Esophagus squamous epithelium (tissue), 5 donors: Measurements from ENCODE around the gene PICK1. TPM values are rescaled to one million over a fixed set of nuclear protein-coding genes. Genes with fewer than 3 reads are reported as not detected.

Source experiments
- DNase-seq: peaks from one replicate; lab custom pipeline; 2025; lab: John Stamatoyannopoulos, UW
- H3K27ac ChIP-seq, 4 donors: fragments of 200-600 bp; sonication (generic); one replicate each; pipeline ENCODE4 v1.5.1; 2016 to 2019; ENCODE audit warnings: mild to moderate bottlenecking in 1 of 4
- H3K27me3 ChIP-seq, 4 donors: fragments of 200-600 bp; sonication (generic); 1 replicate in 3 of 4; 2 replicates in 1 of 4; pipeline versions ENCODE4 v1.5.1 to v1.6.0; 2017 to 2021; ENCODE audit warnings: antibody characterized with exemption in 1 of 4
- H3K36me3 ChIP-seq, 3 donors: fragments of 200-600 bp; sonication (generic); one replicate each; pipeline ENCODE4 v1.5.1; 2016 to 2019
- H3K4me1 ChIP-seq, 3 donors: fragments of 200-600 bp; sonication (generic); one replicate each; pipeline ENCODE4 v1.5.1; 2017 to 2019
- H3K4me3 ChIP-seq, 4 donors: fragments of 200-600 bp; sonication (generic); 1 replicate in 3 of 4; 2 replicates in 1 of 4; pipeline ENCODE4 v1.5.1; 2016 to 2019; ENCODE audit warnings: mild to moderate bottlenecking in 2 of 4, moderate library complexity in 1 of 4
- H3K9me3 ChIP-seq, 3 donors: fragments of 200-600 bp; sonication (generic); one replicate each; pipeline ENCODE4 v1.5.1; 2016 to 2019
- CTCF ChIP-seq, 6 experiments: fragments of 450-650 bp in 4 of 6; fragments of 200-600 bp in 2 of 6; sonication (generic) in 2 of 6; IDR thresholded peaks; one replicate each; pipeline ENCODE4 v1.5.1; 2016 to 2019; ENCODE audit warnings: antibody characterized with exemption in 6 of 6, mild to moderate bottlenecking in 4 of 6, moderate library complexity in 4 of 6
- POLR2A ChIP-seq, 4 donors: fragments of 450-650 bp; IDR thresholded peaks; one replicate each; pipeline ENCODE4 v1.6.1; 2017; ENCODE audit warnings: antibody characterized with exemption in 4 of 4, mild to moderate bottlenecking in 4 of 4, moderate library complexity in 3 of 4
- WGBS, 2 donors: methylation state at CpG; one replicate each; pipeline ENCODE4 v1.1.5; 2018; 5-methylcytosine and 5-hydroxymethylcytosine counted together
- intact Hi-C: fragments of 100-400 bp; cut with DNase I; formaldehyde crosslinking; loops from one replicate; pipeline ENCODE4 v1.15.0; 2022
- total RNA-seq, 4 donors: library from RNA; depleted of rRNA; stranded (reverse); fragments of >200 nt; gene quantifications; one replicate each; pipeline ENCODE4 v1.1.0, GENCODE V29; 2016
- donor health status: DM: yes; HTN: yes; CAD: no.

PICK1 gene
- total RNA-seq, 4 donors from 2014 or later: 26.3 to 53.1 (median 31.2) TPM

DNA sequence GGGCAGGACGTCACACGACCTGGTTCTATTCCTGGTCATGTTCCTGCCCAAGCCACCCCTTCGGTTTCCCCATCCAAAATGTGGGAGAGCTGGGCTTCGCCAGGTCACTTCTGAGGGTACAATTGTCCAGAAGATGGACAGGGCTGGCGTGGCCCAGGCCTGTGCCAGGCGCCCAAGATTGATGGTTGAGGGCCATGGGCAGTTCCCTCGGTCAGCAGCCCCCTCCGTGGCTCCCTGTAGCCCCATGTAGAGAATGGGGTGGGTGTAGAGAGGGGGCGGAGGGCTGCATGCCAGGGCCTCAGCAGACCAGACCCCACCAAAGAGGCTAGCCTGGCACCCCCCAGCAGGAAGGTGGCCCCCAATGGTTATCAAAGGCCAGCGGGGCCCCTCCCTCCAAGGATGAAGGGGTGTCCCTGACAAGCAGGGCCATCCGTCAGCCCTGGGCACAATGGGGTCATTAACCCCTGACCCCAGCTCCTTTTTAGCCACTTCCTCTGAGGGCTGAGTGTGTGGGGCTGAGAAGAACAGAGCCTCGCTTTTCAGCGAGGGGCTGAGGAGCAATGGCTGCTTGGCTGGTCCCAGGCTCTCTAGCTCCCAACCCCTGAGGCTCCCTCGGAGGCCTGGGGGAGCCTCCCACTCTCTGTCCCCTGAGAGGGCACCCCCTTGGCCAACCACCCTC lies 11.0 kb upstream of the PICK1 start:
- TF ChIP-seq POLR2A (IDR thresholded peaks at IDR 0.05): no peak
- no peak for TF ChIP-seq CTCF (IDR thresholded peaks at IDR 0.05)
- Histone ChIP-seq H3K27me3 (peaks cover 0 to 4% (median 0%) of the 10 kb centered on the region in 4 donors), H3K4me1 (no peaks in the 10 kb centered on the region), H3K36me3 (no peaks in the 10 kb centered on the region), H3K9me3 (no peaks in the 10 kb centered on the region), H3K27ac (no peak overlapping the region), H3K4me3 (no peak overlapping the region)
- no peak for DNase-seq
- 70 to 79% methylated on average over 2 to 5 of the region's 14 CpGs for WGBS, 2 donors
- intact Hi-C loops: no loop called here

DNA sequence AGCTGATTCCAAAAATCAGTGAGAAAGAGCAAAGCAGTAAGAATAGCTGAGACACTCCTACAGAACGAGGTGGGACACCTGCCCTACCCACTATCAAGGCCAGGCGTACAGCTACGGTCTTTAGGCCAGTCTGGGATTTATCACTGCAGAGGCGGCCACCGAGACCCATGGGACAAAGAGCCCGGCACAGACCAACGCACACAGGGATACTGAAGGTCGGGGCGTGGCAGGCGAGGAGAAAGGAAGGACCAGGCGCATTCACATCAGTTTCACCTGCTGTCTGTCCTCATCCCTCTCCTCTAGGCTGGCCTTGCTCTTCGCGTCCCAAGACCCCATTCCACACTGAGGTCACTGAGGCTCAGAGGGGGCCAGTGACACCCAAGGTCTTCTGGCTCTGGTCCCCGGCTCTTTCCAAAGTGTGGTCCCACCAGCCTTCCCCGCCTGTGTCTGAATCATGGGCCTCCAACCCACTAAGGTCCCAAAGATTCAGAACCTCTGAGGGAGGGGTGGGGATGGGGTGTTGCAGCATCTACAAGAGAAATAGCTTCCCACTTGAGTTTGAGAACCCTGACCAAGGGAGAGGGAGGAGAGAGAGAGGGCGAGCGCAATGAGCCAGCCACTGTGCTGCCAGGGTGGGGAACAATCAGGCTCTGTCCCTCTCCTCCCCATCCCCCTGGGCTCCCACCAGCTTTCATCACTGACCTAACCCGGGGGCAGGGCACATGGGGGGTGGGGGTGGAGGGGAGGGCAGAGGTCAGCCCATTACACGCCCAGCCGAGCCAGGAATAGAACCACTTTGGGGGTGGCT lies 7.2 kb upstream of the PICK1 start:
- 73 to 81% methylated on average over 7 to 12 of the region's 20 CpGs for WGBS, 2 donors

GRCh38 chr22:38050720-38051119 lies 6.5 kb upstream of the PICK1 start:
- no peaks in the 10 kb centered on the region for H3K9me3 ChIP-seq
- WGBS, 2 donors: 71 to 91% methylated on average over 3 to 5 of the region's 7 CpGs
- peak overlapping the region in 1 of 4 donors; percentile 9 for H3K27ac ChIP-seq
- no peaks in the 10 kb centered on the region for H3K36me3 ChIP-seq
- TF ChIP-seq POLR2A (IDR thresholded peaks at IDR 0.05) (no peak), CTCF (IDR thresholded peaks at IDR 0.05) (no peak)
- peaks cover 0 to 8% (median 2%) of the 10 kb centered on the region in 3 donors for H3K4me1 ChIP-seq
- intact Hi-C loops: loop anchor here (10.0 kb wide), 1 partner anchor 514 kb away; no protein-coding TSS in a partner anchor
- H3K27me3 ChIP-seq: peaks cover 0 to 4% (median 0%) of the 10 kb centered on the region in 4 donors
- no peak overlapping the region for H3K4me3 ChIP-seq
- no peak for DNase-seq

More for the DNA sequence above, 7.2 kb upstream of the PICK1 start:
- intact Hi-C loops: loop anchor here (10.0 kb wide), 1 partner anchor 515 kb away; no protein-coding TSS in a partner anchor
- DNase-seq: no peak
- Histone ChIP-seq H3K9me3 (no peaks in the 10 kb centered on the region), H3K4me3 (no peak overlapping the region), H3K4me1 (peaks cover 0 to 8% (median 2%) of the 10 kb centered on the region in 3 donors), H3K36me3 (no peaks in the 10 kb centered on the region), H3K27ac (peak overlapping the region in 1 of 4 donors; percentile 9), H3K27me3 (peaks cover 0 to 4% (median 0%) of the 10 kb centered on the region in 4 donors)
- no peak for TF ChIP-seq CTCF (IDR thresholded peaks at IDR 0.05)
- no peak for TF ChIP-seq POLR2A (IDR thresholded peaks at IDR 0.05)

DNA sequence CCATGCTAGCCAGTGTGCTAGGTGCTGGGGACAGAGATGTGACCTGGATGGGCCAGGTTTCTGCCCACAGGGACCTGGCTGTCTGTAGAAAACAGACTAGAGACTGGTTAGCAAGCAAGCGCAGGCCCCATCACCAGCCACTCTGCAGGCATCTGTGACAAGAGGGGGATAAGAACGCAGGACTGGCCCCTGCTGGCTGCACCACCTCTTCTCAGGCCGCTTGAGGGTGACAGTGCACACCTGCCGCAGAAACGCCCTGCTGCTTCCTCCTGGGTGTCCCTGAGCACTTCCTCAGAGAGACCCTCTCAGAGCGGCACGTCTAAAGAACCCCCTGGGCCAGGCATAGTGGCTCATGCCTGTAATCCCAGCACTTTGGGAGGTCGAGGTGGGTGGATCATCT lies 5.9 kb upstream of the PICK1 start:
- intact Hi-C loops: loop anchor here (10.0 kb wide), 1 partner anchor 514 kb away; no protein-coding TSS in a partner anchor
- Histone ChIP-seq H3K27ac (no peak overlapping the region), H3K4me3 (no peak overlapping the region), H3K36me3 (no peaks in the 10 kb centered on the region), H3K4me1 (peaks cover 0 to 10% (median 2%) of the 10 kb centered on the region in 3 donors), H3K9me3 (no peaks in the 10 kb centered on the region), H3K27me3 (peaks cover 0 to under 1% (median 0%) of the 10 kb centered on the region in 4 donors)
- no peak for TF ChIP-seq POLR2A (IDR thresholded peaks at IDR 0.05)
- TF ChIP-seq CTCF (IDR thresholded peaks at IDR 0.05): no peak
- DNase-seq: no peak
- WGBS, 2 donors: 66 to 70% methylated on average over 6 to 7 of the region's 8 CpGs
